Nephron (organoid): Measurements from ENCODE around the gene USP10.
A peak's percentile ranks its signal among the peaks of the same experiment; 100 is the strongest.

Source experiments
- H3K27ac Mint-ChIP-seq, 3 experiments: 2 replicates each; pipeline ENCODE4 v1.8.0; 2020; ENCODE audit warnings: mixed read lengths in 3 of 3, mild to moderate bottlenecking in 2 of 3, moderate library complexity in 1 of 3
- H3K27me3 Mint-ChIP-seq: 2 replicates; pipeline ENCODE4 v1.8.0; 2021; ENCODE audit warnings: low read depth, mild to moderate bottlenecking, moderate library complexity, mixed read lengths
- H3K36me3 Mint-ChIP-seq: 2 replicates; pipeline ENCODE4 v1.8.0; 2020; ENCODE audit warnings: low read depth, mixed read lengths
- H3K4me1 Mint-ChIP-seq: 2 replicates; pipeline ENCODE4 v1.8.0; 2020; ENCODE audit warnings: mixed read lengths
- H3K4me3 Mint-ChIP-seq, 3 experiments: 2 replicates each; pipeline ENCODE4 v1.8.0; 2020; ENCODE audit warnings: mild to moderate bottlenecking in 3 of 3, mixed read lengths in 3 of 3, moderate library complexity in 2 of 3
- H3K9me3 Mint-ChIP-seq: 2 replicates; pipeline ENCODE4 v1.8.0; 2020; ENCODE audit warnings: mixed read lengths
- CTCF ChIP-seq, 3 experiments: fragments of 200-600 bp; sonication (generic); IDR thresholded peaks; one replicate each; pipeline ENCODE4 v1.5.0; 2021; ENCODE audit warnings: antibody characterized with exemption in 3 of 3; ENCODE audit not compliant: unreplicated experiment in 3 of 3

Gene USP10

GRCh38 chr16:84813141-84813934, 113.5 kb downstream of the USP10 start:
- Mint-ChIP-seq H3K4me1 (peaks cover 4% of the 10 kb centered on the region), H3K4me3 (no peak overlapping the region), H3K27me3 (peaks cover 41% of the 10 kb centered on the region), H3K27ac (no peak overlapping the region), H3K36me3 (no peaks in the 10 kb centered on the region), H3K9me3 (no peaks in the 10 kb centered on the region)
- TF ChIP-seq CTCF (IDR thresholded peaks at IDR 0.05; ENCODE audit: unreplicated experiment in 3 of 3): no peak

DNA sequence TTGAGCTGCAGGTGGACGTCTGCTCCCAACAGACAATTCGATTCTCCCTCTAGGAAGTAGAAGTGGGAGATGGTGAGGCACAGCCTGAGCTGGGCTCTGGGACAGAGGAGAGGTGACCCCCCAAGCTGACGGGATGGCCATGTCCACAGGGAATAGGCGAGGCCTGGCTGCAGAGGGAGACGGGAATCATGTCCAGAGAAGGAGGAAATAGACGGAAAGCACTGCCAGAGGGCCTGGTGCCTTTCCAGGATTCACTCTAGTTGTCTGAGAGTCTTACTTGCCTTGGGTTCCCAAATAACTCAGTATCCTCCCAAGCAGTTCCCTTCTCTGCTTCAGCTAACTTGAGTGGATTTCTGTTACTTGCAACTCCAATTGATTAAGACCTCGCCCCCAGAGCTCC, 115.7 kb downstream of the USP10 start:
- TF ChIP-seq CTCF (IDR thresholded peaks at IDR 0.05; ENCODE audit: unreplicated experiment in 3 of 3): no peak

GRCh38 chr16:84816023-84816422, 116.2 kb downstream of the USP10 start:
- Mint-ChIP-seq H3K9me3 (no peaks in the 10 kb centered on the region), H3K27me3 (peaks cover 61% of the 10 kb centered on the region), H3K4me3 (no peak overlapping the region), H3K27ac (no peak overlapping the region), H3K36me3 (no peaks in the 10 kb centered on the region), H3K4me1 (peaks cover 16% of the 10 kb centered on the region)
- no peak for TF ChIP-seq CTCF (IDR thresholded peaks at IDR 0.05; ENCODE audit: unreplicated experiment in 3 of 3)

More for the DNA sequence above, 115.7 kb downstream of the USP10 start:
- Mint-ChIP-seq H3K4me1 (peaks cover 11% of the 10 kb centered on the region), H3K36me3 (no peaks in the 10 kb centered on the region), H3K4me3 (no peak overlapping the region), H3K27ac (peak overlapping the region in 2 of 3 experiments; percentile 21 to 55), H3K9me3 (no peaks in the 10 kb centered on the region), H3K27me3 (peaks cover 56% of the 10 kb centered on the region)

GRCh38 chr16:84816485-84816884, 116.7 kb downstream of the USP10 start:
- Mint-ChIP-seq H3K4me1 (peaks cover 21% of the 10 kb centered on the region), H3K36me3 (no peaks in the 10 kb centered on the region), H3K9me3 (no peaks in the 10 kb centered on the region), H3K4me3 (no peak overlapping the region), H3K27ac (no peak overlapping the region), H3K27me3 (peaks cover 64% of the 10 kb centered on the region)
- no peak for TF ChIP-seq CTCF (IDR thresholded peaks at IDR 0.05; ENCODE audit: unreplicated experiment in 3 of 3)

GRCh38 chr16:84817206-84817605, 117.4 kb downstream of the USP10 start:
- Mint-ChIP-seq H3K27me3 (peaks cover 64% of the 10 kb centered on the region), H3K9me3 (no peaks in the 10 kb centered on the region), H3K4me3 (no peak overlapping the region), H3K27ac (no peak overlapping the region), H3K36me3 (no peaks in the 10 kb centered on the region), H3K4me1 (peaks cover 28% of the 10 kb centered on the region)
- TF ChIP-seq CTCF (IDR thresholded peaks at IDR 0.05; ENCODE audit: unreplicated experiment in 3 of 3): no peak

DNA sequence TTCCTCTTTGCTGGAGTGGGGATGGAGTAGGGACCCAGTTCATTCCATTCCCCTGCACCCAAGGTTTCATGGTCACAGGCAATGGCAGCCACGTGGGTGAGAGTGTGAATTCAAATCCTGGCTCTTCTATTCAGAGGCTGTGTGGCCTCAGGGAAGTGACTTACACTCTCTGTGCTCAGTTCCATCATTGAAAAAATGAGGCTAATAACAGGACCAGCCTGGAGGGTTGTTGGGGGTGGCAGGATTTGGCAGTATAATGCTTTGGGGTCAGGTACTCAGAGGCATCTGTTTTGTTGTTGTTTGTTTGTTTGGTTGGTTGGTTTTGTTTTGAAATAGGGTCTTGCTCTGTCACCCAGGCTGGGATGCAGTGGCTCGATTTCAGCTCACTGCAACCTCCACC, 117.8 kb downstream of the USP10 start:
- H3K9me3 Mint-ChIP-seq: no peaks in the 10 kb centered on the region
- no peak for TF ChIP-seq CTCF (IDR thresholded peaks at IDR 0.05; ENCODE audit: unreplicated experiment in 3 of 3)
- no peaks in the 10 kb centered on the region for H3K36me3 Mint-ChIP-seq
- H3K4me3 Mint-ChIP-seq: no peak overlapping the region
- H3K27me3 Mint-ChIP-seq: peaks cover 64% of the 10 kb centered on the region
- no peak overlapping the region for H3K27ac Mint-ChIP-seq
- H3K4me1 Mint-ChIP-seq: peaks cover 32% of the 10 kb centered on the region
